Cardiac muscle cell (in vitro differentiated cells and primary cell): Measurements from ENCODE around the gene SFXN5. TPM values are rescaled to one million over a fixed set of nuclear protein-coding genes. Genes with fewer than 3 reads are reported as not detected.

ENCODE experiments used
- DNase-seq, 2 donors: peaks; one replicate each; pipeline versions ENCODE4 v3.0.0 to v3.0.0-alpha.2; 2010 to 2017; ENCODE audit warnings: low read depth in 1 of 2, low spot score in 1 of 2
- H3K27ac ChIP-seq: fragments of 200-600 bp; sonication (generic); 2 replicates; pipeline ENCODE4 v1.5.1; 2016
- H3K27me3 ChIP-seq: fragments of 200-600 bp; sonication (generic); 2 replicates; pipeline ENCODE4 v1.6.0; 2016; ENCODE audit warnings: control low read depth
- H3K36me3 ChIP-seq: fragments of 200-600 bp; sonication (generic); 2 replicates; pipeline ENCODE4 v1.5.1; 2016; ENCODE audit warnings: control low read depth
- H3K4me1 ChIP-seq: fragments of 200-600 bp; sonication (generic); 2 replicates; pipeline ENCODE4 v1.8.1; 2017; ENCODE audit warnings: low read depth, mild to moderate bottlenecking, mixed run types
- H3K4me3 ChIP-seq: fragments of 200-600 bp; sonication (generic); 2 replicates; pipeline ENCODE4 v1.5.1; 2016; ENCODE audit warnings: mild to moderate bottlenecking
- H3K9me3 ChIP-seq: fragments of 200-600 bp; sonication (generic); 2 replicates; pipeline ENCODE4 v1.5.1; 2017; ENCODE audit warnings: low read depth, mild to moderate bottlenecking, control low read depth
- CTCF ChIP-seq: IDR thresholded peaks from 2 replicates; pipeline ENCODE4 v1.5.1; 2012; ENCODE audit warnings: low read depth, mild to moderate bottlenecking, low read length
- polyA plus RNA-seq: library from polyadenylated mRNA; unstranded; fragments of >200 nt; fragmentation: Nextera tagmentation; extraction: Ambion mirVana; gene quantifications from 2 replicates; pipeline ENCODE4 v1.2.1, GENCODE V29; 2016
- total RNA-seq: library from RNA; depleted of rRNA; stranded (reverse); fragments of >200 nt; gene quantifications from 2 replicates; pipeline ENCODE4 v1.2.3, GENCODE V29; 2016

SFXN5 gene
- total and polyA plus RNA-seq, 2 experiments from 2014 or later = 11.4 to 13.5 TPM

DNA sequence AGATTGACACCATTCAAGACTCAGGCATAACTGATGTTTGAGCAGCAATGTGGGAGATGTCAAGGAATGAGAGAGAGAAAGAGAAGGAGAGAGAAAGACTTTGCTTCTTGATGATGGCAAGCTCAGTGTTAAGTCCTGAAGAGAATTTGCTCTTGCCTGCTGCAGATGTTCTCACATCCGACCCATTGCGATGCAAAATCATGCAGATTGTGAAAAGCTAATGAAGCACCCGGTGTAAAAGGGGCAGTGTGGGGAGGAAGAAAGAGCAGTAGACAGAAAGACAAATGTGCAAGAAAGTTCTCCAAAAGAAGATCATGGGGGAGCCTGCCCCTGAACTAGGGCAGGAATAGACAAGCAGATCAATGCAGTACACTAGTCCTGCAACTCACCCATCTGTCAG lies 96.5 kb downstream of the SFXN5 start:
- no peaks in the 10 kb centered on the region for H3K9me3 ChIP-seq
- no peaks in the 10 kb centered on the region for H3K4me1 ChIP-seq
- H3K27me3 ChIP-seq = peaks cover 70% of the 10 kb centered on the region
- DNase-seq = no peak
- H3K36me3 ChIP-seq = no peaks in the 10 kb centered on the region
- no peak for TF ChIP-seq CTCF
- no peak overlapping the region for H3K4me3 ChIP-seq
- no peak overlapping the region for H3K27ac ChIP-seq

- Histone ChIP-seq H3K27ac (no peak overlapping the region), H3K4me3 (no peak overlapping the region), H3K27me3 (peaks cover 76% of the 10 kb centered on the region), H3K4me1 (no peaks in the 10 kb centered on the region), H3K9me3 (no peaks in the 10 kb centered on the region), H3K36me3 (no peaks in the 10 kb centered on the region)
- DNase-seq = no peak
- TF ChIP-seq CTCF = no peak
Observed at GRCh38 chr2:72974436-72974754, 97.1 kb downstream of the SFXN5 start.

GRCh38 chr2:72973566-72974435 lies 97.7 kb downstream of the SFXN5 start:
- peak; percentile 68 to 77 for DNase-seq
- H3K27ac ChIP-seq = no peak overlapping the region
- peak; percentile 89 for TF ChIP-seq CTCF
- H3K9me3 ChIP-seq = no peaks in the 10 kb centered on the region
- H3K36me3 ChIP-seq = no peaks in the 10 kb centered on the region
- H3K4me1 ChIP-seq = no peaks in the 10 kb centered on the region
- H3K27me3 ChIP-seq = peaks cover 76% of the 10 kb centered on the region
- no peak overlapping the region for H3K4me3 ChIP-seq

GRCh38 chr2:72973137-72973535 lies 98.4 kb downstream of the SFXN5 start:
- no peaks in the 10 kb centered on the region for H3K9me3 ChIP-seq
- H3K27me3 ChIP-seq = peaks cover 78% of the 10 kb centered on the region
- no peak for TF ChIP-seq CTCF
- no peak overlapping the region for H3K4me3 ChIP-seq
- H3K36me3 ChIP-seq = no peaks in the 10 kb centered on the region
- DNase-seq = no peak
- H3K4me1 ChIP-seq = no peaks in the 10 kb centered on the region
- H3K27ac ChIP-seq = no peak overlapping the region

- no peak for TF ChIP-seq CTCF
- Histone ChIP-seq H3K4me3 (no peak overlapping the region), H3K4me1 (no peaks in the 10 kb centered on the region), H3K27me3 (peaks cover 84% of the 10 kb centered on the region), H3K9me3 (no peaks in the 10 kb centered on the region), H3K36me3 (no peaks in the 10 kb centered on the region), H3K27ac (no peak overlapping the region)
- DNase-seq = no peak
Observed at GRCh38 chr2:72972352-72973136, 99.0 kb downstream of the SFXN5 start.
